GM21447 (cell line): ENCODE measurements around the gene TOMM34.

Source experiments
- ATAC-seq: cut with Tn5 transposase; IDR thresholded peaks from one replicate; pipeline ENCODE4 v1.9.1; 2021; ENCODE audit not compliant: unreplicated experiment

TOMM34 gene

GRCh38 chr20:44897133-44897532 is 63.1 kb downstream of the TOMM34 start:
- ATAC-seq = no peak

- ATAC-seq = no peak
Measured at GRCh38 chr20:44896583-44896982, 63.6 kb downstream of the TOMM34 start.

- ATAC-seq = no peak
Measured at GRCh38 chr20:44894959-44895358, 65.2 kb downstream of the TOMM34 start.
